ENCODE measurements around the gene PAXX. TPM values are rescaled to one million over a fixed set of nuclear protein-coding genes. Genes with fewer than 3 reads are reported as not detected.

Gene PAXX
- polyA plus RNA-seq, 1 donor (not counting 4 experiments of a cell fraction or from before 2014, with no cell fraction given) = 11.2 TPM

- FAIRE-seq = no peak
Observed at GRCh38 chr9:136983167-136983566, 9.1 kb upstream of the PAXX start.

GRCh38 chr9:136983656-136984314 lies 8.4 kb upstream of the PAXX start:
- H3K4me1 ChIP-seq (ENCODE audit: control insufficient read depth, extremely low read depth, insufficient read depth, low read length) = no peaks in the 10 kb centered on the region
- DNase-seq (ENCODE audit: low read depth, low spot score) (no peak), FAIRE-seq (no peak)
- TF ChIP-seq EZH2 (IDR thresholded peaks at IDR 0.05; ENCODE audit: low read length) = no peak
- no peak for TF ChIP-seq CTCF (optimal IDR thresholded peaks at IDR 0.05 in 1 of 3, IDR thresholded peaks at IDR 0.05 in 1 of 3, conservative IDR thresholded peaks at IDR 0.05 in 1 of 3; ENCODE audit: extremely low read depth in 1 of 3, insufficient read depth in 2 of 3, low read length in 3 of 3)
- no peak overlapping the region for H3K9ac ChIP-seq (ENCODE audit: control insufficient read depth, extremely low read depth, insufficient read depth, low read length)
- no peaks in the 10 kb centered on the region for H3K36me3 ChIP-seq (ENCODE audit: control insufficient read depth in 2 of 2, extremely low read depth in 1 of 2, insufficient read depth in 2 of 2, low read length in 2 of 2)
- H3K9me3 ChIP-seq (ENCODE audit: control insufficient read depth, low read depth, low read length) = no peaks in the 10 kb centered on the region
- dilution Hi-C loops (cut with MboI; ENCODE audit: extremely low pct_ligation_motif_present, low sequenced_read_pairs) = no loop called here
- no peak overlapping the region for H3K27ac ChIP-seq (ENCODE audit: control insufficient read depth, insufficient read depth, low read length)
- H3K9me1 ChIP-seq (ENCODE audit: control insufficient read depth, extremely low read depth, insufficient read depth, low read length) = no peaks in the 10 kb centered on the region
- H3K79me2 ChIP-seq (ENCODE audit: control insufficient read depth, insufficient read depth, low read length) = no peaks in the 10 kb centered on the region
- H2AFZ ChIP-seq (ENCODE audit: control insufficient read depth, low read length) = no peak overlapping the region
- H3K4me2 ChIP-seq (ENCODE audit: control insufficient read depth, extremely low read depth, insufficient read depth, low read depth, low read length) = no peak overlapping the region
- H3K4me3 ChIP-seq (ENCODE audit: control insufficient read depth in 2 of 3, extremely low read depth in 1 of 3, insufficient read depth in 2 of 3, low read depth in 1 of 3, low read length in 3 of 3) = no peak overlapping the region
- peaks cover 27% of the 10 kb centered on the region for H3K27me3 ChIP-seq (ENCODE audit: control insufficient read depth, extremely low read depth, insufficient read depth, low read length)
- H4K20me1 ChIP-seq (ENCODE audit: control insufficient read depth, extremely low read depth, insufficient read depth, low read length) = no peaks in the 10 kb centered on the region

More at GRCh38 chr9:136983167-136983566, 9.1 kb upstream of the PAXX start:
- no peaks in the 10 kb centered on the region for H3K4me1 ChIP-seq (ENCODE audit: control insufficient read depth, extremely low read depth, insufficient read depth, low read length)
- no peaks in the 10 kb centered on the region for H3K36me3 ChIP-seq (ENCODE audit: control insufficient read depth in 2 of 2, extremely low read depth in 1 of 2, insufficient read depth in 2 of 2, low read length in 2 of 2)
- dilution Hi-C loops (cut with MboI; ENCODE audit: extremely low pct_ligation_motif_present, low sequenced_read_pairs) = no loop called here
- no peaks in the 10 kb centered on the region for H3K9me1 ChIP-seq (ENCODE audit: control insufficient read depth, extremely low read depth, insufficient read depth, low read length)
- H3K4me3 ChIP-seq (ENCODE audit: control insufficient read depth in 2 of 3, extremely low read depth in 1 of 3, insufficient read depth in 2 of 3, low read depth in 1 of 3, low read length in 3 of 3) = no peak overlapping the region
- no peak for TF ChIP-seq EZH2 (IDR thresholded peaks at IDR 0.05; ENCODE audit: low read length)
- TF ChIP-seq CTCF (optimal IDR thresholded peaks at IDR 0.05 in 1 of 3, IDR thresholded peaks at IDR 0.05 in 1 of 3, conservative IDR thresholded peaks at IDR 0.05 in 1 of 3; ENCODE audit: extremely low read depth in 1 of 3, insufficient read depth in 2 of 3, low read length in 3 of 3) = no peak
- no peak overlapping the region for H2AFZ ChIP-seq (ENCODE audit: control insufficient read depth, low read length)
- no peak overlapping the region for H3K9ac ChIP-seq (ENCODE audit: control insufficient read depth, extremely low read depth, insufficient read depth, low read length)
- H3K4me2 ChIP-seq (ENCODE audit: control insufficient read depth, extremely low read depth, insufficient read depth, low read depth, low read length) = no peak overlapping the region
- peaks cover 27% of the 10 kb centered on the region for H3K27me3 ChIP-seq (ENCODE audit: control insufficient read depth, extremely low read depth, insufficient read depth, low read length)
- H4K20me1 ChIP-seq (ENCODE audit: control insufficient read depth, extremely low read depth, insufficient read depth, low read length) = no peaks in the 10 kb centered on the region
- DNase-seq (ENCODE audit: low read depth, low spot score) = no peak
- H3K79me2 ChIP-seq (ENCODE audit: control insufficient read depth, insufficient read depth, low read length) = no peaks in the 10 kb centered on the region
- no peak overlapping the region for H3K27ac ChIP-seq (ENCODE audit: control insufficient read depth, insufficient read depth, low read length)
- no peaks in the 10 kb centered on the region for H3K9me3 ChIP-seq (ENCODE audit: control insufficient read depth, low read depth, low read length)
